Chondrocyte (in vitro differentiated cells): ENCODE data around the gene RFX3. TPM values are rescaled to one million over a fixed set of nuclear protein-coding genes. Genes with fewer than 3 reads are reported as not detected.

ENCODE experiments used
- DNase-seq: peaks from one replicate; pipeline ENCODE4 v3.0.0; 2021; ENCODE audit warnings: mixed read lengths, low spot score
- H3K27ac Mint-ChIP-seq: one replicate; pipeline ENCODE4 v1.8.0; 2021; ENCODE audit warnings: mild to moderate bottlenecking, moderate library complexity, mixed read lengths; ENCODE audit not compliant: unreplicated experiment
- H3K27me3 Mint-ChIP-seq: 2 replicates; pipeline ENCODE4 v1.8.0; 2021; ENCODE audit warnings: low read depth, mixed read lengths
- H3K36me3 Mint-ChIP-seq: 2 replicates; pipeline ENCODE4 v1.8.0; 2021; ENCODE audit warnings: low read depth, mixed read lengths
- H3K4me1 Mint-ChIP-seq: 2 replicates; pipeline ENCODE4 v1.8.0; 2021; ENCODE audit warnings: low read depth, mild to moderate bottlenecking, mixed read lengths
- H3K4me3 Mint-ChIP-seq: one replicate; pipeline ENCODE4 v1.8.0; 2021; ENCODE audit warnings: mild to moderate bottlenecking, moderate library complexity, mixed read lengths; ENCODE audit not compliant: unreplicated experiment
- H3K9me3 Mint-ChIP-seq: 2 replicates; pipeline ENCODE4 v1.8.0; 2021; ENCODE audit warnings: low read depth, mixed read lengths
- CTCF ChIP-seq: fragments of 200-600 bp; sonication (generic); IDR thresholded peaks from 2 replicates; pipeline ENCODE4 v1.5.0; 2021; ENCODE audit warnings: antibody characterized with exemption, mild to moderate bottlenecking, moderate library complexity
- total RNA-seq: library from RNA; stranded (reverse); gene quantifications from 3 replicates; pipeline ENCODE4 v1.2.1, GENCODE V29; 2021

Gene RFX3
- total RNA-seq, 1 donor from 2014 or later: 4.1 TPM

GRCh38 chr9:3458806-3459475, 66.9 kb downstream of the RFX3 start:
- DNase-seq: no peak
- H3K27ac Mint-ChIP-seq: no peak overlapping the region
- H3K4me3 Mint-ChIP-seq: no peak overlapping the region
- no peaks in the 10 kb centered on the region for H3K36me3 Mint-ChIP-seq
- TF ChIP-seq CTCF: no peak
- peaks cover 15% of the 10 kb centered on the region for H3K4me1 Mint-ChIP-seq
- H3K9me3 Mint-ChIP-seq: no peaks in the 10 kb centered on the region
- no peaks in the 10 kb centered on the region for H3K27me3 Mint-ChIP-seq

DNA sequence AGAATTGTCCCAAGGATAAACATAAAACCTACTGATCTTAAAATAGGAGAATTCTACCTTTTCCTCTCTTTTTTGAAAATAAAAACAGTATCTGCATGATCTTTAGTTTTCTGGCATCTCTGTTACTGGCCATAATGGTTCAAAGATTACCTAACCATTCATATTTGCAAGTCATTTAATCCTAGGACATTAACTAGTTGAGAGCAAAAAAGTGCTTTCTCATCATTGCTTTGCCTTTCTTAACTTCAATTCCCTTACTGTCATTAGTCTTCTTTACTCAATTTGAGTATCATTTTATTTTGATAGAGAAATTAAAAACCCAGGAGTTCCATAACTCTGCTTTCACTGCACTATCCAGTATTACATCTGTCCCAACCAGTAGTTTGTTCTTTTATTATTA, 68.6 kb downstream of the RFX3 start:
- Mint-ChIP-seq H3K36me3 (no peaks in the 10 kb centered on the region), H3K4me3 (no peak overlapping the region), H3K9me3 (no peaks in the 10 kb centered on the region), H3K27ac (no peak overlapping the region), H3K27me3 (no peaks in the 10 kb centered on the region), H3K4me1 (peaks cover 15% of the 10 kb centered on the region)
- no peak for TF ChIP-seq CTCF
- DNase-seq: no peak

- no peak for TF ChIP-seq CTCF
Observed at GRCh38 chr9:3455717-3456116, 70.1 kb downstream of the RFX3 start.

GRCh38 chr9:3455094-3455493, 70.7 kb downstream of the RFX3 start:
- H3K4me1 Mint-ChIP-seq: peaks cover 15% of the 10 kb centered on the region
- H3K27me3 Mint-ChIP-seq: no peaks in the 10 kb centered on the region
- DNase-seq: no peak
- H3K36me3 Mint-ChIP-seq: peaks cover 1% of the 10 kb centered on the region
- no peak overlapping the region for H3K27ac Mint-ChIP-seq
- no peak overlapping the region for H3K4me3 Mint-ChIP-seq
- no peak for TF ChIP-seq CTCF
- H3K9me3 Mint-ChIP-seq: no peaks in the 10 kb centered on the region

More at GRCh38 chr9:3455717-3456116, 70.1 kb downstream of the RFX3 start:
- Mint-ChIP-seq H3K4me1 (peaks cover 15% of the 10 kb centered on the region), H3K9me3 (no peaks in the 10 kb centered on the region), H3K27me3 (no peaks in the 10 kb centered on the region), H3K27ac (no peak overlapping the region), H3K36me3 (peaks cover 1% of the 10 kb centered on the region), H3K4me3 (no peak overlapping the region)
- no peak for DNase-seq

DNA sequence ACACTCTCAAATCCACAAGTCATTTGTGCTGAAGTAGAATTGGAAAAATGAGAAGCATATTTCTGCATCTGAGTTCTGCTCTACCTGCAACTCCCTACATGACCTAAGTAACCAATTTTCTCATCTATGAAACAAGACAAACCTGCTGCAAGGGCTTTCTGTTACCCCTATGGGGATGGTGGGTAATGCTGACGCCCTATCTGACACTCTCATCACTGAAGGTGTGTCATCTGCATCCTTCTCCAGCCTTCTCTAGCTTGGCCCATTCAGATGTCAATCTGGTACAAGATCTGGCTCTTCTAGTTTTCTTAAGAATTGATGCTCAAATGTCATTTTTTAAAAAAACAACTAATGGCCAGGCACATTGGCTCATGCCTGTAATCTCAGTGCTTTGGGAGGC, 73.8 kb downstream of the RFX3 start:
- Mint-ChIP-seq H3K4me3 (no peak overlapping the region), H3K36me3 (peaks cover 1% of the 10 kb centered on the region), H3K27ac (no peak overlapping the region), H3K9me3 (no peaks in the 10 kb centered on the region), H3K27me3 (no peaks in the 10 kb centered on the region), H3K4me1 (peaks cover 6% of the 10 kb centered on the region)
- no peak for DNase-seq
- TF ChIP-seq CTCF: no peak
